Neural crest cell (in vitro differentiated cells): ENCODE results near the gene CDR2L. TPM values are rescaled to one million over a fixed set of nuclear protein-coding genes. Genes with fewer than 3 reads are reported as not detected.

ENCODE experiments used
- DNase-seq: peaks from one replicate; pipeline ENCODE4 v3.0.0; 2021; ENCODE audit warnings: low read depth, mixed read lengths, low spot score
- H3K27ac Mint-ChIP-seq: one replicate; pipeline ENCODE4 v1.8.0; 2021; ENCODE audit warnings: mild to moderate bottlenecking, mixed read lengths; ENCODE audit not compliant: unreplicated experiment
- H3K27me3 Mint-ChIP-seq: 2 replicates; pipeline ENCODE4 v1.8.0; 2021; ENCODE audit warnings: low read depth, mild to moderate bottlenecking, mixed read lengths
- H3K36me3 Mint-ChIP-seq: 2 replicates; pipeline ENCODE4 v1.8.0; 2021; ENCODE audit warnings: low read depth, mild to moderate bottlenecking, mixed read lengths
- H3K4me1 Mint-ChIP-seq: 2 replicates; pipeline ENCODE4 v1.8.0; 2021; ENCODE audit warnings: mixed read lengths
- H3K4me3 Mint-ChIP-seq: one replicate; pipeline ENCODE4 v1.8.0; 2021; ENCODE audit warnings: mild to moderate bottlenecking, mixed read lengths
- H3K9me3 Mint-ChIP-seq: 2 replicates; pipeline ENCODE4 v1.8.0; 2021; ENCODE audit warnings: mixed read lengths
- total RNA-seq: library from RNA; stranded (reverse); gene quantifications from 2 replicates; pipeline ENCODE4 v1.2.1, GENCODE V29; 2021
- TF ChIP-seq, protein P1 (sequence below): fragments of 200-600 bp; sonication (generic); conservative IDR thresholded peaks from 2 replicates; pipeline ENCODE4 v1.5.0; 2021; ENCODE audit warnings: antibody characterized with exemption, mild to moderate bottlenecking

The CDR2L gene
- total RNA-seq, 1 donor from 2014 or later = 24.1 TPM

GRCh38 chr17:74951065-74951464 lies 36.4 kb upstream of the CDR2L start:
- Mint-ChIP-seq H3K27me3 (peaks cover 12% of the 10 kb centered on the region), H3K4me3 (no peak overlapping the region), H3K36me3 (no peaks in the 10 kb centered on the region), H3K9me3 (no peaks in the 10 kb centered on the region), H3K4me1 (no peaks in the 10 kb centered on the region), H3K27ac (no peak overlapping the region)
- TF ChIP-seq, protein P1, sequence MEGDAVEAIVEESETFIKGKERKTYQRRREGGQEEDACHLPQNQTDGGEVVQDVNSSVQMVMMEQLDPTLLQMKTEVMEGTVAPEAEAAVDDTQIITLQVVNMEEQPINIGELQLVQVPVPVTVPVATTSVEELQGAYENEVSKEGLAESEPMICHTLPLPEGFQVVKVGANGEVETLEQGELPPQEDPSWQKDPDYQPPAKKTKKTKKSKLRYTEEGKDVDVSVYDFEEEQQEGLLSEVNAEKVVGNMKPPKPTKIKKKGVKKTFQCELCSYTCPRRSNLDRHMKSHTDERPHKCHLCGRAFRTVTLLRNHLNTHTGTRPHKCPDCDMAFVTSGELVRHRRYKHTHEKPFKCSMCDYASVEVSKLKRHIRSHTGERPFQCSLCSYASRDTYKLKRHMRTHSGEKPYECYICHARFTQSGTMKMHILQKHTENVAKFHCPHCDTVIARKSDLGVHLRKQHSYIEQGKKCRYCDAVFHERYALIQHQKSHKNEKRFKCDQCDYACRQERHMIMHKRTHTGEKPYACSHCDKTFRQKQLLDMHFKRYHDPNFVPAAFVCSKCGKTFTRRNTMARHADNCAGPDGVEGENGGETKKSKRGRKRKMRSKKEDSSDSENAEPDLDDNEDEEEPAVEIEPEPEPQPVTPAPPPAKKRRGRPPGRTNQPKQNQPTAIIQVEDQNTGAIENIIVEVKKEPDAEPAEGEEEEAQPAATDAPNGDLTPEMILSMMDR = no peak
- no peak for DNase-seq

- no peaks in the 10 kb centered on the region for H3K36me3 Mint-ChIP-seq
- H3K4me3 Mint-ChIP-seq = no peak overlapping the region
- H3K4me1 Mint-ChIP-seq = no peaks in the 10 kb centered on the region
- DNase-seq = no peak
- peaks cover 11% of the 10 kb centered on the region for H3K27me3 Mint-ChIP-seq
- H3K9me3 Mint-ChIP-seq = no peaks in the 10 kb centered on the region
- TF ChIP-seq, protein P1 = no peak
- H3K27ac Mint-ChIP-seq = no peak overlapping the region
Measured at GRCh38 chr17:74951680-74952421, 35.6 kb upstream of the CDR2L start.

GRCh38 chr17:74952431-74953133 lies 34.9 kb upstream of the CDR2L start:
- Mint-ChIP-seq H3K27ac (no peak overlapping the region), H3K4me3 (no peak overlapping the region), H3K27me3 (peaks cover 9% of the 10 kb centered on the region), H3K9me3 (no peaks in the 10 kb centered on the region), H3K4me1 (no peaks in the 10 kb centered on the region), H3K36me3 (no peaks in the 10 kb centered on the region)
- TF ChIP-seq, protein P1 = no peak
- DNase-seq = no peak

GRCh38 chr17:74953134-74953687 lies 34.2 kb upstream of the CDR2L start:
- Mint-ChIP-seq H3K4me1 (no peaks in the 10 kb centered on the region), H3K4me3 (no peak overlapping the region), H3K27ac (no peak overlapping the region), H3K27me3 (peaks cover 8% of the 10 kb centered on the region), H3K9me3 (no peaks in the 10 kb centered on the region), H3K36me3 (no peaks in the 10 kb centered on the region)
- no peak for DNase-seq
- TF ChIP-seq, protein P1 = no peak

- no peak overlapping the region for H3K4me3 Mint-ChIP-seq
- no peak overlapping the region for H3K27ac Mint-ChIP-seq
- TF ChIP-seq, protein P1 = no peak
- peaks cover 9% of the 10 kb centered on the region for H3K27me3 Mint-ChIP-seq
- H3K4me1 Mint-ChIP-seq = no peaks in the 10 kb centered on the region
- no peaks in the 10 kb centered on the region for H3K9me3 Mint-ChIP-seq
- DNase-seq = no peak
- H3K36me3 Mint-ChIP-seq = no peaks in the 10 kb centered on the region
Measured at GRCh38 chr17:74954115-74954514, 33.3 kb upstream of the CDR2L start.
